ENCODE results near the gene RMP24.

- no peak for TF ChIP-seq CTCF (IDR thresholded peaks at IDR 0.05)
- no peak for TF ChIP-seq EP300 (IDR thresholded peaks at IDR 0.05)
- TF ChIP-seq POLR2AphosphoS5 (IDR thresholded peaks at IDR 0.05) = no peak
Measured at GRCh38 chr18:35938158-35938557, 34.3 kb upstream of the RMP24 start.
